ENCODE data around the gene LAPTM5.

GRCh38 chr1:30693366-30693765 lies 64.2 kb downstream of the LAPTM5 start:
- TF ChIP-seq CTCF (IDR thresholded peaks at IDR 0.05; ENCODE audit: low read length) (no peak), EZH2 (optimal IDR thresholded peaks at IDR 0.05; ENCODE audit: low read depth, low read length) (no peak), EZH2phosphoT487 (IDR thresholded peaks at IDR 0.05; ENCODE audit: low read length) (no peak)

Data from MM.1S (cell line).